H9 (cell line): Measurements from ENCODE around the gene WDPCP. TPM values are rescaled to one million over a fixed set of nuclear protein-coding genes. Genes with fewer than 3 reads are reported as not detected.

Source experiments
- DNase-seq: peaks from one replicate; pipeline ENCODE4 v3.0.0-alpha.2; 2017
- H2AFZ ChIP-seq: one replicate; pipeline ENCODE4 v1.6.1; 2013; ENCODE audit warnings: mild to moderate bottlenecking, low read length, control low read depth, moderate library complexity
- H2AK5ac ChIP-seq: 2 replicates; pipeline ENCODE4 v1.6.1; 2013; ENCODE audit warnings: low read length, control low read depth, mixed read lengths; ENCODE audit not compliant: insufficient read length
- H2BK120ac ChIP-seq: one replicate; pipeline ENCODE4 v1.6.1; 2013; ENCODE audit warnings: low read depth, mild to moderate bottlenecking, low read length, control low read depth, inconsistent platforms; ENCODE audit not compliant: poor library complexity, severe bottlenecking
- H2BK12ac ChIP-seq: 2 replicates; pipeline ENCODE4 v1.6.1; 2013; ENCODE audit warnings: low read length, control low read depth, mixed read lengths, low read depth; ENCODE audit not compliant: insufficient read length
- H2BK15ac ChIP-seq: 2 replicates; pipeline ENCODE4 v1.6.1; 2013; ENCODE audit warnings: low read depth, low read length, control low read depth
- H2BK20ac ChIP-seq: one replicate; pipeline ENCODE4 v1.6.1; 2013; ENCODE audit warnings: low read depth, mild to moderate bottlenecking, low read length, control low read depth, inconsistent platforms; ENCODE audit not compliant: poor library complexity, severe bottlenecking
- H2BK5ac ChIP-seq: 2 replicates; pipeline ENCODE4 v1.6.1; 2013; ENCODE audit warnings: low read length, control low read depth, mixed read lengths; ENCODE audit not compliant: insufficient read length
- H3K14ac ChIP-seq: 2 replicates; pipeline ENCODE4 v1.6.1; 2013; ENCODE audit warnings: low read length, control low read depth; ENCODE audit not compliant: insufficient read depth
- H3K18ac ChIP-seq: 2 replicates; pipeline ENCODE4 v1.6.1; 2013; ENCODE audit warnings: low read depth, mild to moderate bottlenecking, mixed read lengths, low read length, control low read depth; ENCODE audit not compliant: insufficient read length
- H3K23ac ChIP-seq: 2 replicates; pipeline ENCODE4 v1.6.1; 2013; ENCODE audit warnings: low read length, control low read depth, mixed read lengths, low read depth; ENCODE audit not compliant: insufficient read length
- H3K23me2 ChIP-seq: 2 replicates; pipeline ENCODE4 v1.6.1; 2013; ENCODE audit warnings: low read depth, mild to moderate bottlenecking, mixed read lengths, low read length, control low read depth; ENCODE audit not compliant: insufficient read length, poor library complexity, severe bottlenecking
- H3K27ac ChIP-seq: 2 replicates; pipeline ENCODE4 v1.5.1; 2013; ENCODE audit warnings: low read length, control low read depth, mixed read lengths, low read depth; ENCODE audit not compliant: insufficient read length
- H3K27me3 ChIP-seq: 2 replicates; pipeline ENCODE4 v1.6.1; 2013; ENCODE audit warnings: low read length, control low read depth, inconsistent platforms; ENCODE audit not compliant: insufficient read depth
- H3K4ac ChIP-seq: 2 replicates; pipeline ENCODE4 v1.6.1; 2013; ENCODE audit warnings: low read depth, mild to moderate bottlenecking, control low read depth, inconsistent platforms, low read length, moderate library complexity
- H3K4me1 ChIP-seq: 2 replicates; pipeline ENCODE4 v1.6.1; 2013; ENCODE audit warnings: low read length, control low read depth, inconsistent platforms; ENCODE audit not compliant: insufficient read depth
- H3K4me2 ChIP-seq: 2 replicates; pipeline ENCODE4 v1.6.1; 2013; ENCODE audit warnings: low read length, control low read depth, mixed read lengths; ENCODE audit not compliant: insufficient read length, insufficient read depth
- H3K56ac ChIP-seq: 2 replicates; pipeline ENCODE4 v1.6.1; 2013; ENCODE audit warnings: low read depth, mild to moderate bottlenecking, mixed read lengths, low read length, control low read depth; ENCODE audit not compliant: insufficient read length
- H3K79me1 ChIP-seq: 2 replicates; pipeline ENCODE4 v1.6.1; 2013; ENCODE audit warnings: low read depth, mild to moderate bottlenecking, moderate library complexity, low read length, control low read depth, inconsistent platforms; ENCODE audit not compliant: insufficient read depth, poor library complexity, severe bottlenecking
- H3K79me2 ChIP-seq: 2 replicates; pipeline ENCODE4 v1.6.1; 2013; ENCODE audit warnings: low read length, control low read depth, inconsistent platforms; ENCODE audit not compliant: insufficient read depth
- H3K9ac ChIP-seq: 2 replicates; pipeline ENCODE4 v1.6.1; 2013; ENCODE audit warnings: low read length, control low read depth, mixed read lengths; ENCODE audit not compliant: insufficient read length; ENCODE audit errors: extremely low read depth
- H3K9me3 ChIP-seq: one replicate; pipeline ENCODE4 v1.6.1; 2013; ENCODE audit warnings: low read depth, low read length, inconsistent platforms; ENCODE audit not compliant: control insufficient read depth
- H3T11ph ChIP-seq: one replicate; pipeline ENCODE4 v1.6.1; 2013; ENCODE audit warnings: mild to moderate bottlenecking, low read length, control low read depth, inconsistent platforms
- H4K20me1 ChIP-seq: one replicate; pipeline ENCODE4 v1.6.1; 2013; ENCODE audit not compliant: control insufficient read depth, insufficient read length, insufficient read depth
- H4K5ac ChIP-seq: 2 replicates; pipeline ENCODE4 v1.6.1; 2013; ENCODE audit warnings: low read depth, mild to moderate bottlenecking, mixed read lengths, low read length, control low read depth; ENCODE audit not compliant: insufficient read length
- H4K8ac ChIP-seq: replicated peaks from 2 replicates; pipeline ENCODE4 v1.6.1; 2013; ENCODE audit warnings: low read length, control low read depth, mixed read lengths, low read depth; ENCODE audit not compliant: insufficient read length
- H4K91ac ChIP-seq: 2 replicates; pipeline ENCODE4 v1.6.1; 2013; ENCODE audit warnings: low read depth, mild to moderate bottlenecking, moderate library complexity, mixed read lengths, low read length, control low read depth; ENCODE audit not compliant: insufficient read length
- H3K27ac Mint-ChIP-seq, 3 experiments: 2 replicates in 2 of 3; 3 replicates in 1 of 3; pipeline ENCODE4 v1.8.0; 2020 to 2021; ENCODE audit warnings: mixed read lengths in 3 of 3, mild to moderate bottlenecking in 1 of 3, moderate library complexity in 1 of 3
- H3K27me3 Mint-ChIP-seq: 2 replicates; pipeline ENCODE4 v1.8.0; 2021; ENCODE audit warnings: low read depth, mild to moderate bottlenecking, moderate library complexity, mixed read lengths
- H3K36me3 Mint-ChIP-seq, 3 experiments: 2 replicates in 2 of 3; 3 replicates in 1 of 3; pipeline ENCODE4 v1.8.0; 2020 to 2021; ENCODE audit warnings: low read depth in 3 of 3, mixed read lengths in 3 of 3; ENCODE audit not compliant: insufficient read depth in 1 of 3
- H3K4me1 Mint-ChIP-seq, 2 experiments: 2 replicates each; pipeline ENCODE4 v1.8.0; 2020; ENCODE audit warnings: mixed read lengths in 2 of 2
- H3K4me3 Mint-ChIP-seq, 2 experiments: 2 replicates in 1 of 2; 3 replicates in 1 of 2; pipeline ENCODE4 v1.8.0; 2020 to 2021; ENCODE audit warnings: mild to moderate bottlenecking in 2 of 2, mixed read lengths in 2 of 2, moderate library complexity in 1 of 2
- H3K9me3 Mint-ChIP-seq, 2 experiments: 2 replicates in 1 of 2; 3 replicates in 1 of 2; pipeline ENCODE4 v1.8.0; 2020; ENCODE audit warnings: mild to moderate bottlenecking in 2 of 2, mixed read lengths in 2 of 2, moderate library complexity in 1 of 2
- CTCF ChIP-seq: fragments of 200-600 bp; sonication (generic); conservative IDR thresholded peaks from 3 replicates; pipeline ENCODE4 v1.8.0; 2021; ENCODE audit warnings: antibody characterized with exemption, mild to moderate bottlenecking
- WGBS: extraction: QIAGEN DNeasy Blood & Tissue Kit; methylation state at CpG from one replicate; pipeline ENCODE4 v1.1.7; 2013; ENCODE audit warnings: missing lambda C conversion rate, low lambda C conversion rate, mixed read lengths; ENCODE audit not compliant: insufficient read length; ENCODE audit errors: extremely low coverage; 5-methylcytosine and 5-hydroxymethylcytosine counted together
- total RNA-seq: library from RNA; stranded (reverse); gene quantifications from 2 replicates; pipeline ENCODE4 v1.2.1, GENCODE V29; 2021

The WDPCP gene
- total RNA-seq, 1 experiment from 2014 or later: 22.4 TPM

GRCh38 chr2:63121055-63121834, 467.0 kb downstream of the WDPCP start:
- no peak overlapping the region for H3K14ac ChIP-seq

More at GRCh38 chr2:63121055-63121834, 467.0 kb downstream of the WDPCP start:
- Mint-ChIP-seq H3K4me1 (peaks cover 9% of the 10 kb centered on the region in 2 experiments; a peak in 2 of 4 replicates), H3K27ac (peak overlapping the region in 1 of 3 experiments; percentile 54; a peak in 1 of 7 replicates), H3K27me3 (no peaks in the 10 kb centered on the region), H3K9me3 (peaks cover 0 to 12% of the 10 kb centered on the region in 2 experiments; a peak in 2 of 5 replicates), H3K36me3 (peaks cover 4 to 49% (median 8%) of the 10 kb centered on the region in 3 experiments; a peak in 6 of 7 replicates), H3K4me3 (no peak overlapping the region)
- WGBS: no CpG with 5 or more reads among the region's 5 CpGs
- no peaks in the 10 kb centered on the region for H3K9me3 ChIP-seq
- H3K18ac ChIP-seq: no peak overlapping the region
- no peaks in the 10 kb centered on the region for H3K79me2 ChIP-seq
- no peak overlapping the region for H2BK120ac ChIP-seq
- H2AK5ac ChIP-seq: no peak overlapping the region
- no peaks in the 10 kb centered on the region for H3K4me1 ChIP-seq
- no peaks in the 10 kb centered on the region for H3K23me2 ChIP-seq
- no peak overlapping the region for H2BK12ac ChIP-seq
- H3K4ac ChIP-seq: no peak overlapping the region
- H2BK20ac ChIP-seq: no peak overlapping the region
- DNase-seq: peak; percentile 31
- no peak overlapping the region for H3K9ac ChIP-seq
- H3K79me1 ChIP-seq: no peaks in the 10 kb centered on the region
- H4K5ac ChIP-seq: no peak overlapping the region
- no peak overlapping the region for H2BK5ac ChIP-seq
- H4K91ac ChIP-seq: no peak overlapping the region
- no peak overlapping the region for H3T11ph ChIP-seq
- no peak overlapping the region for H2AFZ ChIP-seq
- peak; percentile 50; the same call in 2 of the 3 replicates for TF ChIP-seq CTCF
- no peak overlapping the region for H4K8ac ChIP-seq
- H4K20me1 ChIP-seq: no peaks in the 10 kb centered on the region
- no peak overlapping the region for H3K27ac ChIP-seq
- H2BK15ac ChIP-seq: no peak overlapping the region
- no peaks in the 10 kb centered on the region for H3K27me3 ChIP-seq
- no peak overlapping the region for H3K56ac ChIP-seq
- no peak overlapping the region for H3K4me2 ChIP-seq
- no peak overlapping the region for H3K23ac ChIP-seq
